Stimulated activated CD8-positive, alpha-beta memory T cell treated with anti-CD3 and anti-CD28 coated beads, Interleukin-4, amount 100 ng/mL, for 1 hour (primary cell): Measurements from ENCODE around the gene TMEM258.

Experiments used
- DNase-seq, 2 donors: peaks; one replicate each; pipeline ENCODE4 v3.0.0-alpha.2; 2020; ENCODE audit warnings: low read depth in 2 of 2, low spot score in 1 of 2

Gene TMEM258

GRCh38 chr11:61744609-61745156 is 47.7 kb downstream of the TMEM258 start:
- DNase-seq, result no peak

- no peak for DNase-seq
Measured at GRCh38 chr11:61744181-61744580, 48.2 kb downstream of the TMEM258 start.

GRCh38 chr11:61743486-61744095 is 48.8 kb downstream of the TMEM258 start:
- no peak for DNase-seq

- no peak for DNase-seq
Measured at GRCh38 chr11:61742391-61742790, 50.0 kb downstream of the TMEM258 start.

GRCh38 chr11:61739966-61740365 is 52.4 kb downstream of the TMEM258 start:
- no peak for DNase-seq

GRCh38 chr11:61739413-61739812 is 53.0 kb downstream of the TMEM258 start:
- DNase-seq, result no peak
